ENCODE measurements around the gene KCNQ1. TPM values are rescaled to one million over a fixed set of nuclear protein-coding genes. Genes with fewer than 3 reads are reported as not detected.

Gene KCNQ1
- total and polyA plus RNA-seq, 2 of the 13 experiments (the other 11 are each of a cell fraction or from before 2014, with no cell fraction given) = 0.02 to 0.08 TPM

DNA sequence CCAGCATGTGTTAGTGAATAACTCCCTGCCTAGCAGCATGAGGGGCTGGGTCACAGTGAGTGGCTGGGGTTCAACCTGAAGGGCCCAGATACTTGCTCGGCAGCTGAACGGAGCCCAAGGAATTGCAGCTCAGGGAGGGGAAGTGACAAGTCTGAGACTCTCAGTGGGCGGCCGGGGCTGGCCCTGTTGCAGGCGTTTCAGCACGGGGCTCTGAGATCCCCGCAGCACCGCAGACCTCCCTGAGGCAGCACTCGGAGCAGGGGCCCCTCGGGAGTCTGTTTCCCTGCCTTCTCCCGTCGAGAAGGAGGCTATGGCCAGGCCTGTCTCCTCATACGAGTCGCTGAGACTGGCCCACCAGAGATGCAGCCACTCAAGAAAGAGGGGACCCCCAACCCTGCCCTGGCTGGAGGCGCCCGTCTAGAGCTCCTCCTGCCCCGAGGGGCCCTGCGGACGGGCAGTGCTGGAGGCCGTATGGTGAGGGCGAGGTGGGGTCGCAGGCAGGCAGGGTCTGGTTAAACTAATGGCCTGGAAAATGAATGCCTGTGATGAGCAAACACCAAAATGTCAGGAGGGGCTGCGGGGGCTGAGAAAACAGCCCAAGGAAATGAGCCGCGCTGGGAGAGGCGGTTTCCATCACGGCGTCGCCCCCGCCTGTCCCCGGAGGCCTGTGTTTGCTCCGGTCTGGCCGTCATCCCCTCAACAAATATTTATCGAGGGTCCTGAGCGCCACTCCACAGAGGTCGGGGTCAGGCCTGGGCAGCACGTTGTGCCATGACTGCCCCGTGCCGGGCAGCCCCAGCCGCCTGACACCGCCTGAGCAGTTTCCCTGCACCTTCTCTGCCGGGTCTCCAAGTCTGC is 35.0 kb upstream of the KCNQ1 start (continued):
- no peak for TF ChIP-seq ZNF678 (CRISPR knock-in tag; IDR thresholded peaks at IDR 0.05)
- no peak for TF ChIP-seq GTF3A (CRISPR knock-in tag; conservative IDR thresholded peaks at IDR 0.05)
- no peak for TF ChIP-seq ZNF577 (CRISPR knock-in tag; IDR thresholded peaks at IDR 0.05; ENCODE audit: borderline replicate concordance, low read depth)
- TF ChIP-seq TOPORS (CRISPR knock-in tag; IDR thresholded peaks at IDR 0.05) = no peak
- no peak for TF ChIP-seq MAF1 (CRISPR knock-in tag; IDR thresholded peaks at IDR 0.05; ENCODE audit: borderline replicate concordance)
- TF ChIP-seq ZNF430 (CRISPR knock-in tag; IDR thresholded peaks at IDR 0.05) = no peak
- TF ChIP-seq MEIS1 (CRISPR knock-in tag; IDR thresholded peaks at IDR 0.05; ENCODE audit: borderline replicate concordance) = peak; percentile 68; the same call in 1 of the 2 replicates
- peak; percentile 33 for TF ChIP-seq SKI (IDR thresholded peaks at IDR 0.05; ENCODE audit: partially characterized antibody)
- TF ChIP-seq DNMT1 (CRISPR knock-in tag; IDR thresholded peaks at IDR 0.05) = no peak
- peak; percentile 51 for TF ChIP-seq HNF4A (CRISPR knock-in tag; IDR thresholded peaks at IDR 0.05)
- no peak for TF ChIP-seq EHMT2 (IDR thresholded peaks at IDR 0.05; ENCODE audit: borderline replicate concordance, low read depth, low read length)
- peak; percentile 29; the same call in 1 of the 2 replicates for TF ChIP-seq ZSCAN31 (CRISPR knock-in tag; IDR thresholded peaks at IDR 0.05; ENCODE audit: low read depth)
- TF ChIP-seq MIER3 (CRISPR knock-in tag; IDR thresholded peaks at IDR 0.05; ENCODE audit: borderline replicate concordance) = no peak
- TF ChIP-seq, protein P1, sequence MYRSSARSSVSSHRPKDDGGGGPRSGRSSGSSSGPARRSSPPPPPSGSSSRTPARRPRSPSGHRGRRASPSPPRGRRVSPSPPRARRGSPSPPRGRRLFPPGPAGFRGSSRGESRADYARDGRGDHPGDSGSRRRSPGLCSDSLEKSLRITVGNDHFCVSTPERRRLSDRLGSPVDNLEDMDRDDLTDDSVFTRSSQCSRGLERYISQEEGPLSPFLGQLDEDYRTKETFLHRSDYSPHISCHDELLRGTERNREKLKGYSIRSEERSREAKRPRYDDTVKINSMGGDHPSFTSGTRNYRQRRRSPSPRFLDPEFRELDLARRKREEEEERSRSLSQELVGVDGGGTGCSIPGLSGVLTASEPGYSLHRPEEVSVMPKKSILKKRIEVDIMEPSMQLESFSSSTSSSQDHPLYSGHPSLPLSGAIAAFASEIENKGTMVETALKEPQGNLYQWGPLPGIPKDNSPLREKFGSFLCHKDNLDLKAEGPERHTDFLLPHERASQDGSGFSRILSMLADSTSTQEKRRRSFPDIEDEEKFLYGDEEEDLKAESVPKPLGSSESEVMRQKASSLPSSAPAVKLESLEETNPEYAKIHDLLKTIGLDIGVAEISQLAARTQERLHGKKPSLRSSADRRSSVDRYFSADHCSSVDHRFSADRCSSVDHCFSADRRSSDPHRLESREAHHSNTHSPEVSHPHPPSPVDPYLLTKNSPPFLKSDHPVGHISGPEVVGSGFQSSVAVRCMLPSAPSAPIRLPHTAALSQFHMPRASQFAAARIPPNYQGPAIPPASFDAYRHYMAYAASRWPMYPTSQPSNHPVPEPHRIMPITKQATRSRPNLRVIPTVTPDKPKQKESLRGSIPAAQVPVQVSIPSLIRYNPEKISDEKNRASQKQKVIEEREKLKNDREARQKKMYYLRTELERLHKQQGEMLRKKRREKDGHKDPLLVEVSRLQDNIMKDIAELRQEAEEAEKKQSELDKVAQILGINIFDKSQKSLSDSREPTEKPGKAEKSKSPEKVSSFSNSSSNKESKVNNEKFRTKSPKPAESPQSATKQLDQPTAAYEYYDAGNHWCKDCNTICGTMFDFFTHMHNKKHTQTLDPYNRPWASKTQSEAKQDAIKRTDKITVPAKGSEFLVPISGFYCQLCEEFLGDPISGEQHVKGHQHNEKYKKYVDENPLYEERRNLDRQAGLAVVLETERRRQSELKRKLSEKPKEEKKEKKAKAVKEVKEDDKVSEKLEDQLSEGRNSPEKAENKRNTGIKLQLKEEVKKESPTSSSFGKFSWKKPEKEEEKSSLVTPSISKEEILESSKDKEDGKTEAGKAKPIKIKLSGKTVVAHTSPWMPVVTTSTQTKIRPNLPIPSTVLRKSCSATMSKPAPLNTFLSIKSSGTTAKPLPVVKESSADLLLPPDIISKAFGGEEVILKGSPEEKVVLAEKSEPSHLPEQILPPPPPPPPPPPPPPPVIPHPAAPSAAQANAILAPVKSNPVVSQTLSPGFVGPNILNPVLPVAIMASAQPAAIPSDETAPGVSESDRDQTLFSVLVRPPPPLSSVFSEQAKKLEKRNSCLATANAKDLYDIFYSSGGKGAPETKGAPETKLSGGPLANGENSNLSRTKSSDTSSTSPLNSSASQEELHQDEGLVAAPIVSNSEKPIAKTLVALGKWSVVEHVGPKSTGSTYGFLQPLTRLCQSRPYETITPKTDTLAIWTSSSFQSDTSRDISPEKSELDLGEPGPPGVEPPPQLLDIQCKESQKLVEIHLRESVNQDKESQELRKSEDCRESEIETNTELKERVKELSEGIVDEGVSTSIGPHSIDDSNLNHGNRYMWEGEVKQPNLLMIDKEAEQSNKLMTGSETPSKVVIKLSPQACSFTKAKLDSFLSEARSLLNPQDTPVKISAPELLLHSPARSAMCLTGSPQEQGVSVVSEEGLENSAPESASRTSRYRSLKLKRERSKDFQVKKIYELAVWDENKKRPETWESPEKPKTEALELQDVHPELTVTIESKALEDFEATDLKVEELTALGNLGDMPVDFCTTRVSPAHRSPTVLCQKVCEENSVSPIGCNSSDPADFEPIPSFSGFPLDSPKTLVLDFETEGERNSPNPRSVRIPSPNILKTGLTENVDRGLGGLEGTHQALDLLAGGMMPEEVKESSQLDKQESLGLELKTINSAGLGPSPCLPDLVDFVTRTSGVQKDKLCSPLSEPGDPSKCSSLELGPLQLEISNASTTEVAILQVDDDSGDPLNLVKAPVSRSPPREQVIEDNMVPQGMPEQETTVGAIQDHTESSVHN (CRISPR knock-in tag; IDR thresholded peaks at IDR 0.05) = no peak
- TF ChIP-seq, protein P2, sequence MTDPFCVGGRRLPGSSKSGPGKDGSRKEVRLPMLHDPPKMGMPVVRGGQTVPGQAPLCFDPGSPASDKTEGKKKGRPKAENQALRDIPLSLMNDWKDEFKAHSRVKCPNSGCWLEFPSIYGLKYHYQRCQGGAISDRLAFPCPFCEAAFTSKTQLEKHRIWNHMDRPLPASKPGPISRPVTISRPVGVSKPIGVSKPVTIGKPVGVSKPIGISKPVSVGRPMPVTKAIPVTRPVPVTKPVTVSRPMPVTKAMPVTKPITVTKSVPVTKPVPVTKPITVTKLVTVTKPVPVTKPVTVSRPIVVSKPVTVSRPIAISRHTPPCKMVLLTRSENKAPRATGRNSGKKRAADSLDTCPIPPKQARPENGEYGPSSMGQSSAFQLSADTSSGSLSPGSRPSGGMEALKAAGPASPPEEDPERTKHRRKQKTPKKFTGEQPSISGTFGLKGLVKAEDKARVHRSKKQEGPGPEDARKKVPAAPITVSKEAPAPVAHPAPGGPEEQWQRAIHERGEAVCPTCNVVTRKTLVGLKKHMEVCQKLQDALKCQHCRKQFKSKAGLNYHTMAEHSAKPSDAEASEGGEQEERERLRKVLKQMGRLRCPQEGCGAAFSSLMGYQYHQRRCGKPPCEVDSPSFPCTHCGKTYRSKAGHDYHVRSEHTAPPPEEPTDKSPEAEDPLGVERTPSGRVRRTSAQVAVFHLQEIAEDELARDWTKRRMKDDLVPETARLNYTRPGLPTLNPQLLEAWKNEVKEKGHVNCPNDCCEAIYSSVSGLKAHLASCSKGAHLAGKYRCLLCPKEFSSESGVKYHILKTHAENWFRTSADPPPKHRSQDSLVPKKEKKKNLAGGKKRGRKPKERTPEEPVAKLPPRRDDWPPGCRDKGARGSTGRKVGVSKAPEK (CRISPR knock-in tag; IDR thresholded peaks at IDR 0.05; ENCODE audit: borderline replicate concordance) = peak; percentile 38; the same call in 1 of the 2 replicates
- TF ChIP-seq CBFB (CRISPR knock-in tag; IDR thresholded peaks at IDR 0.05) = 0 out of 2 replicates have a peak, but pooled peaks have one; percentile 39
- TF ChIP-seq ZNF256 (CRISPR knock-in tag; conservative IDR thresholded peaks at IDR 0.05) = no peak
- no peak for TF ChIP-seq ZKSCAN1 (IDR thresholded peaks at IDR 0.05; ENCODE audit: low read length)
- TF ChIP-seq ATAD3A (CRISPR knock-in tag; IDR thresholded peaks at IDR 0.05) = no peak
- no peak for TF ChIP-seq XBP1 (CRISPR knock-in tag; IDR thresholded peaks at IDR 0.05)

Measured in HepG2 (cell line).